ENCODE measurements around the gene COTL1.

- TF ChIP-seq CTCF (IDR thresholded peaks at IDR 0.05 in 2 of 3, conservative IDR thresholded peaks at IDR 0.05 in 1 of 3; ENCODE audit: insufficient read depth in 2 of 3, low read depth in 1 of 3, low read length in 3 of 3) (no peak), SREBF1 (IDR thresholded peaks at IDR 0.05; ENCODE audit: borderline replicate concordance, low read depth, low read length) (no peak), CEBPZ (IDR thresholded peaks at IDR 0.05; ENCODE audit: borderline replicate concordance, low read depth, low read length) (no peak), TEAD2 (tag; IDR thresholded peaks at IDR 0.05) (no peak), SIX5 (IDR thresholded peaks at IDR 0.05; ENCODE audit: borderline replicate concordance in 1 of 2, insufficient read depth in 1 of 2, low read depth in 1 of 2, low read length in 2 of 2) (no peak), CBFB (CRISPR knock-in tag; IDR thresholded peaks at IDR 0.05) (no peak)
Observed at GRCh38 chr16:84606081-84606875, 11.6 kb downstream of the COTL1 start.

Measured in K562 (cell line).